Anterior cingulate cortex (tissue), 58 donors: ENCODE measurements around the gene ZNF766.
"Not testable (repeated sequence)": the region's sequence is repeated elsewhere in the genome, so short reads cannot be mapped to it uniquely, and the experiment has no call there.

Source experiments
- DNase-seq, 58 donors: peaks; one replicate each; lab custom pipeline; 2025; lab: John Stamatoyannopoulos, UW

Gene ZNF766

GRCh38 chr19:52274191-52274590 lies 4.8 kb downstream of the ZNF766 start:
- no peak for DNase-seq

DNA sequence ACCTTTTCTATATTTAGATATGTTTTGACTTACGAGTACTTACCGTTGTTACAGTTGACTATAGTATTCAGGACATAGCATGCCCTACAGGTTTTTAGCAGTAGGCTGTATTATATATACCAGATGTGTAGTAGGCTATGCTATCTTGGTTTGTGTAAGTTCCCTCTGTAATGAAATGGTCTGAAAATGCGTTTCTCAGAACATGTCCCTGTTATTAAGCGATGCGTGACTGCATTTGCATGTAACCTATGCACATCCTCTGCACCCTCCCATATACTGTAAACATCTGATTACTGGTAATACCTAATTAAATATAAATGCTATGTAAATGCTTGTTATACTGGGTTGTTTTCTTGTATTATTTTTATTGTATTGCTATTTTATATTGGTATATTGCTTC lies 6.6 kb downstream of the ZNF766 start:
- DNase-seq = no peak

DNA sequence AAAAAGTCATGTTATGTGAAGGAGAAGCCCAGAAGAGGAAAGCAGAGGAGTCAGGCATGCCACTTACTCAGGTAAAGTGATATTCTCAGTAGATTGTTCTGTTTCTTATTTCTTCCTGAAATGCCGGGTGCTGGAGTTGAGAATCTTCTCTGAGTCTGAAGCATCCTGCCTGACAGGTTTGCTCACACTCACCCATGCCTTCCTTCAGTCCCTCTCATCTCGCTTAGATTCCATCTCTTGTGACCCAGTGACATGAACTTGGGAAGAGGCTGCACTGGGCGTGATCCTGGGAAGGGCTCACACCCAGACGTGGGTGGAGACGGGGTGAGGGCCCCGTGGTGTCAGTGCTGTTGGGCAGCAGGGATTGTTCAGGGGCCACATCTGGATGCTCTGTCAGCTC lies 8.1 kb downstream of the ZNF766 start:
- no peak for DNase-seq

DNA sequence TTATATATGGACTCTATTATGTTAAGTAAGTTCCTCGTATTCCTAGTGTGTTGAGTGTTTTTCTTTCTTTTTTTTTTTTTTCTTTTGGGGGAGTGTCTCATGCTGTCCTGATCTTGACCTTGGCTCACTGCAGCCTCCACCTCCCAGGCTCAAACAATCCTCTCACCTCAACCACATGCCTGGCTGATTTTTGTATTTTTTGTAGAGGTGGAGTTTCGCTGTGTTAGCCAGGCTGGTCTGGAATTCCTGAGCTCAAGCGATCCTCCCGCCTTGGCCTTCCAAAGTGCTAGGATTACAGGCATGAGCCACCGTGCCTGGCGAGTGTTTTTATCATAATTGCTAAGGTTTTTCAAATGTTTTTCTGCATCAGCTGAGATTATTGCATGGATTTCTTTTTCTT lies 16.9 kb downstream of the ZNF766 start:
- DNase-seq = no peak

DNA sequence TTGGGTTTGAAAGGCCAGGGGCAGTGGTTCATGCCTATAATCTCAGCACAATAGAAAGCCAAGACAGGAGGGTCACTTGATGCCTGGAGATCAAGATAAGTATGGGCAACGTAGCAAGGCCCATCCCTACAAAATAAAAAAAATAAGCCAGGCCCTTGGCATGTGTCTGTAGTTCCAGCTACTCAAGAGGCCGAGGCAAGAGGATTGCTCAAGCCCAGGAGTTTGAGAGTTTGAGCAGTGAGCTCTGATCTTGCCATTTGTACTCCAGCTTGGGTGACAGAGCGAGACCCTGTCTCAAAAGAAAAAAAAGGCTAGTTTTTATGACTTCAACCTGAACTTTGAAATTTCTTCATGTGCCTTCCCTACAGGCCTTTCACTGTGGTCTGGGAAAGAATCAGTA lies 22.4 kb downstream of the ZNF766 start:
- DNase-seq = no peak

DNA sequence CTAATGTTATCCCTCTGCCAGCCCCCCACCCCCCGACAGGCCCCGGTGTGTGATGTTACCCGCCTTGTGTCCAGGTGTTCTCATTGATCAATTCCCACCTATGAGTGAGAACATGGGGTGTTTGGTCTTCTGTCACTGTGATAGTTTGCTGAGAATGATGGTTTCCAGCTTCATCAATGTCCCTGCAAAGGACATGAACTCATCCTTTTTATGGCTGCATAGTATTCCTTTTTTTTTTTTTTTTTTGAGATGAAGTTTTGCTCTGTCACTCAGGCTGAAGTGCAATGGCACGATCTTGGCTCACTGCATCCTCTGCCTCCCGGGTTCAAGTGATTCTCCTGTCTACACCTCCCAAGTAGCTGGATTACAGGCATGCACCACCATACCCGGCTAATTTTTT lies 23.6 kb downstream of the ZNF766 start:
- DNase-seq = not testable (repeated sequence)

GRCh38 chr19:52296400-52296772 lies 27.0 kb downstream of the ZNF766 start:
- peak in 1 of 58 donors; percentile 2 for DNase-seq

DNA sequence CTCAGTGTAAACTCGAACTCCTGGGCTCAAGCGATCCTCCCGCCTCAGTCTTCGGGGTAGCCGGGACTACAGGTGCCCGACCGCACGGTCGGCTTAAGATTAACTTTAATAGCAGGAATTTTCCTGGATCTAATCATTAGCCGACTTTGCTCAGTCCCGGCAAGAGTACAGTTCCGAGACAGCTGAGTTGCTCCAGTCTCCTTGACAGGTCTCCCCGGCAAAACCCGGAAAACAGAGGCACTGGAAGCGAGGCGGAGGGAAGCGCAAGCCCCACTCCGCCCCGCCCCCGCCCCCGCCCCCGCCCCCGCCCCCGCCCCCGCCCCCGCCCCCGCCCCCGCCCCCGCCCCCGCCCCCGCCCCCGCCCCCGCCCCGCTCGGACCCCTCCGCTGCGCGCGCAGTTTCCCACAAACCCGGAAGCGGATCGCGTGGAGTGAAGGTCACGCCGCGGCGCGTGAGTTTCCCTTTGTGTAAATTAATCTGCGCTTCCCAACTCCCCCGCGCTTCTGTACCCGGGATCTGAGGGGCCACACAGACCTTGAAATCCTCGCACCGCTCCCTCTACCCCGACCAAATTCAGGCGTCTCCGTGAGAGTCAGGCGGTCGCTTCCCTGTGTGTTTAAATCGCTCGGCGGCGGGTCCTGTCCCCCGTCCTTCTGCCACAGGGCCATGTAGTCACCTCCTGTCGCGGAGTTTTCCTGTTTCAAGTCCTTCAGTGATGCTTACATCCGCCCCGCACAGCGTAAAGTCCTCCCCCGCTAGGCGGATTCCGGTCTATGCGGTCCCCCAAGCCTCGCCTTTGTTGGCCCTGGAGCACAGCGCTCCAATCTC lies 27.6 kb downstream of the ZNF766 start, which contains the start of gene ZNF480:
Gene ZNF480, plus strand, starts transcription at position 397 of the 828 bp plus-strand sequence. CDS start 3,244 bp downstream, outside the sequence.
- peak in 57 of 58 donors; percentile 21 to 90 (median 73) for DNase-seq

- peak in 9 of 58 donors; percentile 0 to 67 (median 5) for DNase-seq
Measured at GRCh38 chr19:52297601-52298364, 28.4 kb downstream of the ZNF766 start.

GRCh38 chr19:52307275-52307674 lies 37.9 kb downstream of the ZNF766 start:
- DNase-seq = no peak

- DNase-seq = no peak
Measured at GRCh38 chr19:52322429-52322828, 53.0 kb downstream of the ZNF766 start.

GRCh38 chr19:52331757-52332156 lies 62.4 kb downstream of the ZNF766 start:
- no peak for DNase-seq

GRCh38 chr19:52335768-52336116 lies 66.4 kb downstream of the ZNF766 start:
- DNase-seq = no peak

DNA sequence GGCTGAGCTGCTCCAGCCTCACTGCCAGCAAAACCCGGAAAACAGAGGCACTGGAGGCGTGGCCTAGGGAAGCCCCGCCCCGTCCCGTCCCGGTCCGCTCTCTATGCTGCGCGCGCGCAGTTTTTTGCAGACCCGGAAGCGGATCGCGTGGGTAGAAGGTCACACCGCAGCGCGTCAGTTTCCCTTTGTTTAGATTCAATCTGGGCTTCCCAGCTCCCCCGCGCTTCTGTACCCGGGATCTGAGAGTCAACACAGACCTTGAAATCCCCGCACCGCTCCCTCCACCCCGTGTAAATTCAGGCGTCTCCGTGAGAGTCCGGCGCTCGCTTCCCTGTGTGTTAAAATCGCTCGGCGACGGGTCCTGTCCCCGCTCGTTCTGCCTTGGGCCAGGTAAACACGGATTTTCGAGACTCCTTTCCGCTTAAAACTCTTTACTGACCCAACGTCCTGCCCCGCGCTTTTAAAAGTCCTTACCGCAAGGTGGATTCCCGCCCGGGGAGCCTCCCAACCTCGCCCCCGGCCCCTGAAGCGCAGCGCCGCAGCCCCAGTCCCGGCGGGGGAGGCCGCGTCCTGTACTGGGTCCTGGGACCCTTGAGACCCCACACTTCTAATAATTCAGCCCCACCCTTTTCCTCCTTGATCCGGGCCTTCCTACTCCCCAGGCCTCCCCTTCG lies 66.9 kb downstream of the ZNF766 start, which contains the start of gene ZNF610:
Gene ZNF610, plus strand, starts transcription at position 127 of the 674 bp plus-strand sequence. CDS start 12,930 bp downstream, outside the sequence.
- DNase-seq = peak; percentile 36 to 93 (median 84)

- DNase-seq = no peak
Measured at GRCh38 chr19:52336791-52337381, 67.5 kb downstream of the ZNF766 start.

DNA sequence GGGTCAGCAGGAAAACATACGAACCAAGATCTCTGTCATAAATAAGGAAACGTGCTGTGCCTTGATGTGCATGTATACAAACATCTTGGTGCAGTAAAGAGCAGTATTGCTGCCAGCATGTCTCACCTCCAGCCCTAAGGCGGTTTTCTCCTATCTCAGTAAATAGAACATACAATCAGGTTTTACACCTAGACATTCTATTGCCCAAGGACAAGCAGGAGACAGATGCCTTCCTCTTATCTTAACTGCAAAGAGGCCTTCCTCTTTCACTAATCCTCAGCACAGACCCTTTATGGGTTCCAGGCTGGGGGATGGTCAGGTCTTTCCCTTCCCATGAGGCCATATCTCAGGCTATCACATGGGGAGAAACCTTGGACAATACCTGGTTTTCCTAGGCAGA lies 69.6 kb downstream of the ZNF766 start:
- DNase-seq = not testable (repeated sequence)

GRCh38 chr19:52343548-52343947 lies 74.2 kb downstream of the ZNF766 start:
- peak in 32 of 58 donors; percentile 0 to 35 (median 6) for DNase-seq

DNA sequence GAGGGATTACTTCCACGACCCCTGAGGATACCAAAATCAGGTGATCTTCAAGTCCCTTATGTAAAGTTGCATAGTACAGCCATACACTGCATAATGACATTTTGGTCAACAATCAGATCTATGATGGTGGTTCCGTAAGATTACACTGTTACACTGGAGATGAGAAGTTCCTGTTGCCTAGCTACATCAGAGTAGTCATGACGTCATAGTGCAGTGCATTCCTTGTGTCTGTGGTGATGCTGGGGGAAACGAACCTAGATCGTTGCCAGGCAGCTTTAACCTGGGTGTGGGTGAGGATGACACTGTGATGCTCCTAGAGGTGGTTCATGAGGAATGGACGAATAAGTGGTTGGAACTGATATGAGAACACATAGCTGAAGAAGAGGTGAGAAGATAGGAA lies 75.8 kb downstream of the ZNF766 start:
- DNase-seq = no peak
